Stomach (tissue), 9 donors: Measurements from ENCODE around the gene CNTN4. TPM values are rescaled to one million over a fixed set of nuclear protein-coding genes. Genes with fewer than 3 reads are reported as not detected.

Experiments
- DNase-seq, 2 donors: peaks; one replicate each; pipeline versions ENCODE4 v3.0.0 to v3.0.0-alpha.2; 2013 to 2019
- H3K27ac ChIP-seq, 5 donors: fragments of 200-600 bp in 4 of 5; sonication (generic) in 4 of 5; one replicate each; pipeline ENCODE4 v1.5.1; 2013 to 2019; ENCODE audit warnings: mild to moderate bottlenecking in 1 of 5, moderate library complexity in 1 of 5
- H3K27me3 ChIP-seq, 3 donors: fragments of 200-600 bp; sonication (generic); one replicate each; pipeline ENCODE4 v1.5.1; 2017 to 2019; ENCODE audit warnings: mixed run types in 1 of 3
- H3K36me3 ChIP-seq, 4 donors: fragments of 200-600 bp; sonication (generic); 1 replicate in 3 of 4; 2 replicates in 1 of 4; pipeline ENCODE4 v1.5.1; 2016 to 2019
- H3K4me1 ChIP-seq, 4 donors: fragments of 200-600 bp; sonication (generic); one replicate each; pipeline ENCODE4 v1.5.1; 2016 to 2019
- H3K4me3 ChIP-seq, 4 donors: fragments of 200-600 bp; sonication (generic) in 3 of 4; one replicate each; pipeline ENCODE4 v1.5.1; 2016 to 2019; ENCODE audit warnings: mild to moderate bottlenecking in 1 of 4
- H3K9me3 ChIP-seq, 4 donors: fragments of 200-600 bp; sonication (generic); one replicate each; pipeline ENCODE4 v1.5.1; 2016 to 2019
- EP300 ChIP-seq: sonication (generic); formaldehyde crosslinking; IDR thresholded peaks from one replicate; pipeline ENCODE4 v1.6.1; 2017; ENCODE audit warnings: antibody characterized with exemption
- POLR2A ChIP-seq, 4 donors: fragments of 450-650 bp; IDR thresholded peaks; one replicate each; pipeline ENCODE4 v1.6.1; 2016; ENCODE audit warnings: antibody characterized with exemption in 4 of 4, control low read depth in 2 of 4, mild to moderate bottlenecking in 1 of 4, moderate library complexity in 1 of 4
- POLR2AphosphoS5 ChIP-seq, 3 donors: sonication (generic); formaldehyde crosslinking; IDR thresholded peaks; one replicate each; pipeline ENCODE4 v1.6.1; 2016; ENCODE audit warnings: antibody characterized with exemption in 3 of 3
- WGBS, 5 donors: extraction: QIAGEN DNeasy Blood & Tissue Kit in 3 of 5; methylation state at CpG; one replicate each; pipeline versions ENCODE4 v1.1.5 to v1.1.7; 2013 to 2018; 5-methylcytosine and 5-hydroxymethylcytosine counted together
- intact Hi-C: fragments of 100-400 bp; cut with DNase I; formaldehyde crosslinking; loops from one replicate; pipeline ENCODE4 v1.15.1; 2023; ENCODE audit warnings: low total_unique reads
- polyA plus RNA-seq, 3 donors: library from polyadenylated mRNA; stranded (reverse); fragments of 200-250 nt; gene quantifications; one replicate each; pipeline ENCODE4 v1.2.3, GENCODE V29; 2013
- total RNA-seq, 5 donors: library from RNA; depleted of rRNA; stranded (reverse); fragments of >200 nt; gene quantifications; one replicate each; pipeline versions ENCODE4 v1.1.0 to v1.2.3, GENCODE V29; 2014 to 2016
- TF ChIP-seq, protein P1 (sequence below), 7 experiments: fragments of 450-650 bp in 4 of 7; fragments of 200-600 bp in 3 of 7; sonication (generic) in 3 of 7; IDR thresholded peaks; one replicate each; pipeline ENCODE4 v1.5.1; 2016 to 2019; ENCODE audit warnings: antibody characterized with exemption in 7 of 7, control low read depth in 2 of 7, mild to moderate bottlenecking in 1 of 7
- donor health status: healthy with polysubstance abuse.
- donor health status: Bipolar disorder and iron deficiency.
- donor health status: healthy.

Gene CNTN4
- total and polyA plus RNA-seq, 8 donors = 0.45 to 97.0 (median 5.6) TPM

DNA sequence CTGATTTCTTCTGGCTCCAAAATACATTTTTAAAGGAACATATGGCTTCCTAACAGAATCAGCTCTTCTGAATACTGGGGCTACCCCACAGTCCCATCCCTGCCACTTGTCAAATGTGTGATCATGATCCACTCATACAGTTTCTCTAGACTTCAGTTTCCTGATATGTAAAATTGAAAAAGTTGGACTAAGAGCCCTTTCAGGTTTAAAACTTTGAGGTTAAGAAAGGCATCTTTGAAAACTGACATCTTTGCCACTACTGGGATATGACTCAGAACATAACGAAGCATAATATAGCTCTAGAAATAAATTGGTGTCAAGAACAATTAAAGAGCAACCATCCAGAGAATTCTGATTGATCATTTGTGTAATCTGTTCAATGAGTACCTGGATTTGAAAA lies 763.3 kb downstream of the CNTN4 start:
- Histone ChIP-seq H3K36me3 (no peaks in the 10 kb centered on the region), H3K4me1 (no peaks in the 10 kb centered on the region), H3K9me3 (no peaks in the 10 kb centered on the region), H3K27ac (no peak overlapping the region), H3K4me3 (no peak overlapping the region), H3K27me3 (no peaks in the 10 kb centered on the region)
- TF ChIP-seq EP300 (no peak), POLR2AphosphoS5 (IDR thresholded peaks at IDR 0.05) (no peak), POLR2A (IDR thresholded peaks at IDR 0.05) (no peak)
- TF ChIP-seq, protein P1, sequence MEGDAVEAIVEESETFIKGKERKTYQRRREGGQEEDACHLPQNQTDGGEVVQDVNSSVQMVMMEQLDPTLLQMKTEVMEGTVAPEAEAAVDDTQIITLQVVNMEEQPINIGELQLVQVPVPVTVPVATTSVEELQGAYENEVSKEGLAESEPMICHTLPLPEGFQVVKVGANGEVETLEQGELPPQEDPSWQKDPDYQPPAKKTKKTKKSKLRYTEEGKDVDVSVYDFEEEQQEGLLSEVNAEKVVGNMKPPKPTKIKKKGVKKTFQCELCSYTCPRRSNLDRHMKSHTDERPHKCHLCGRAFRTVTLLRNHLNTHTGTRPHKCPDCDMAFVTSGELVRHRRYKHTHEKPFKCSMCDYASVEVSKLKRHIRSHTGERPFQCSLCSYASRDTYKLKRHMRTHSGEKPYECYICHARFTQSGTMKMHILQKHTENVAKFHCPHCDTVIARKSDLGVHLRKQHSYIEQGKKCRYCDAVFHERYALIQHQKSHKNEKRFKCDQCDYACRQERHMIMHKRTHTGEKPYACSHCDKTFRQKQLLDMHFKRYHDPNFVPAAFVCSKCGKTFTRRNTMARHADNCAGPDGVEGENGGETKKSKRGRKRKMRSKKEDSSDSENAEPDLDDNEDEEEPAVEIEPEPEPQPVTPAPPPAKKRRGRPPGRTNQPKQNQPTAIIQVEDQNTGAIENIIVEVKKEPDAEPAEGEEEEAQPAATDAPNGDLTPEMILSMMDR (IDR thresholded peaks at IDR 0.05) = no peak
- intact Hi-C loops = no loop called here
- 53 to 72% (median 69%) methylated on average over 1 of the region's 1 CpG for WGBS, 5 donors
- no peak for DNase-seq

DNA sequence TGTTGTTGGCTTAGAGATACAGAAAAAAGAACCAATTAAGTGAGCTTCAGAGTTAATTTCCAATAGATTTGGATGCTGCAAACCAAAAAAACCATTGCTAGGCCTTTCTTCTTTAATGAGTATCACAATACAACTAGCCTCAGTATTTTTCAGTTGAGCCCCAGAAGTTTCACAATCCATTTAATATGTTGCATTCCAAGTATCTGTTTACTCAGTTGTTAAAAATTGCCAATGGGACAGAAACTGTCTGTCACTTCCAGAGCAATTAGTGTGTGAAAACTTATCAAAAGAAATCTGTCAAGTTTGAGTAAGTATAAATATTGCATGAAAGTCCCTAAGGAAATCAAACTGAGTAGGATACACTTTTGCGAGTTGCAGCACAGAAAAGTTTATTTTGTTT lies 763.7 kb downstream of the CNTN4 start:
- H3K27ac ChIP-seq = no peak overlapping the region
- H3K9me3 ChIP-seq = no peaks in the 10 kb centered on the region
- 28 to 44% (median 31%) methylated on average over 1 of the region's 1 CpG for WGBS, 5 donors
- H3K4me1 ChIP-seq = no peaks in the 10 kb centered on the region
- TF ChIP-seq POLR2A (IDR thresholded peaks at IDR 0.05) = no peak
- TF ChIP-seq POLR2AphosphoS5 (IDR thresholded peaks at IDR 0.05) = no peak
- no peaks in the 10 kb centered on the region for H3K36me3 ChIP-seq
- intact Hi-C loops = no loop called here
- H3K27me3 ChIP-seq = no peaks in the 10 kb centered on the region
- DNase-seq = no peak
- no peak overlapping the region for H3K4me3 ChIP-seq

DNA sequence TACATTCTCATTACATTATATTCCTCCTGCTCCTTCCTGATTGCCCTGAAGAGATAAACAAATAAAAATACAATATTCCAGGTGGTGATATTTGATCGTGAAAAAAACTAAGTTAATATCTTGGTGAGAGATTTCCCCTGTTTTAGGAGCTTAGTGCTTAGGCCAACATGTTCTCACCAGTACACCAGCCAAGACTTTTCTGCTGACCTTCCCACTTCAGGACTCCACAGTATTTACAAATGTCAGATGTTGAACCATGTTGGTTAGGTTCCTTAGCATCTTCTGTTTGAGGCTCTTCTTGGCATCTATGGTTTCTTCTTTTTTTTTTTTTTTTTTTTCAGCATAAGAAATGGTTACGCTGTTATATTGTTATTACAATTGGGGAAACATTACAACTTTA lies 764.5 kb downstream of the CNTN4 start:
- no peaks in the 10 kb centered on the region for H3K9me3 ChIP-seq
- H3K4me1 ChIP-seq = no peaks in the 10 kb centered on the region
- no peaks in the 10 kb centered on the region for H3K36me3 ChIP-seq
- DNase-seq = no peak
- no peak overlapping the region for H3K27ac ChIP-seq
- TF ChIP-seq POLR2A (IDR thresholded peaks at IDR 0.05) = no peak
- no peak for TF ChIP-seq EP300
- intact Hi-C loops = no loop called here
- no peaks in the 10 kb centered on the region for H3K27me3 ChIP-seq
- H3K4me3 ChIP-seq = no peak overlapping the region
- WGBS, 5 donors = 62 to 87% (median 76%) methylated on average over 2 of the region's 2 CpGs

DNA sequence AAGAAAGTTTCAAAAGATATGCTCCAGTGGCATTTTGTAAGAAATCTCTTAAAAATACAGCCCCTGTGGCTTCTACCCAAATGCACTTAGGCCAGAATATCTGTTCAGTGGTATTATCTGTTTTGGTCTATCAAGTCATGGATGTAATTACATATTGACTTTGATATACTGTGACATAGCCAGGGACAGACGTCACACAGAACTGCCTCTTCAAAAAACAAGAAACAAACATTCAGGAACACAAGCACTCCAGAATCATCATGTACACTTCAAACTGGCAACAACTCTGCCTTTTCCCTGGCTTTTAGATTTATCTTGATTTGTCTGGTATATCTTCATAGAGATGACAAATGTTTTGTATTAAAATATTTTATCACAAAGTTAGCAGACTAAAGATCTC lies 771.2 kb downstream of the CNTN4 start:
- no peak for TF ChIP-seq POLR2AphosphoS5 (IDR thresholded peaks at IDR 0.05)
- TF ChIP-seq POLR2A (IDR thresholded peaks at IDR 0.05) = no peak
- TF ChIP-seq EP300 = no peak
- TF ChIP-seq, protein P1 (IDR thresholded peaks at IDR 0.05) = no peak
- no peaks in the 10 kb centered on the region for H3K4me1 ChIP-seq
- no peaks in the 10 kb centered on the region for H3K9me3 ChIP-seq
- WGBS, 5 donors = 47 to 61% (median 58%) methylated on average over 1 of the region's 1 CpG
- H3K27me3 ChIP-seq = no peaks in the 10 kb centered on the region
- intact Hi-C loops = no loop called here
- H3K36me3 ChIP-seq = no peaks in the 10 kb centered on the region
- H3K4me3 ChIP-seq = no peak overlapping the region
- no peak for DNase-seq
- no peak overlapping the region for H3K27ac ChIP-seq

DNA sequence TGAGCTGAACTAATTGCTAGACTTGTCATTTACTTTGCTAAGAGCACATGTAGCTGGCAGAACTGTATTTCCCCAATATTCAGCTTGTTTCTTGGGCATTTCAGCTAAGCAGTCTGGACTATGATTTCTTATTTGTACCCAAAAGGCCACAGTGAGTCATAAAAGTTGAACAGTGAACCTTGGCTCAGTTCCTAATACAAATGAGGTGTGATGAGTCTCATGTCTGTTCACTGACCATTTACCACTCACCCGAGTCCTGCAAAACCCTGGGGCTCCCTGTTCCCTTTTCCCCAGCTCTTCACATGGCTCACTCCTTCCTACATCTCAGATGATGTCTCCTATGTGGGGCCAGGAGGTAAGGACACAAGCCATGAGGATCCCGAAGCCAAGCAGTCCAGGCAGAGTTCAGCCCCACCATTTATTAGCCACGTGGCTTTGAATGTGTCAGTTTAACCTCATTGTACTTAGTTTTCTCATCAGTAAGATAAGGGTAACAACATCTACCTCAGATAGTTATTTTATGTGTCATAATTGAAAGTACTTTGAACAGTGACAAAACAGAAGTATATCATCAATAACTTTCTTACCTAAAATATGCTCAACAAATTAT lies 772.2 kb downstream of the CNTN4 start:
- no peaks in the 10 kb centered on the region for H3K9me3 ChIP-seq
- no peak overlapping the region for H3K4me3 ChIP-seq
- H3K27me3 ChIP-seq = no peaks in the 10 kb centered on the region
- WGBS, 5 donors = 36 to 53% (median 46%) methylated on average over 3 of the region's 3 CpGs
- intact Hi-C loops = no loop called here
- no peaks in the 10 kb centered on the region for H3K4me1 ChIP-seq
- H3K27ac ChIP-seq = no peak overlapping the region
- TF ChIP-seq EP300 (no peak), POLR2AphosphoS5 (IDR thresholded peaks at IDR 0.05) (no peak), POLR2A (IDR thresholded peaks at IDR 0.05) (no peak)
- TF ChIP-seq, protein P1 (IDR thresholded peaks at IDR 0.05) = no peak
- H3K36me3 ChIP-seq = no peaks in the 10 kb centered on the region
- no peak for DNase-seq
